Fibroblast of the aortic adventitia (primary cell): ENCODE measurements around the gene UBXN10. TPM values are rescaled to one million over a fixed set of nuclear protein-coding genes. Genes with fewer than 3 reads are reported as not detected.
"Not testable (repeated sequence)": the region's sequence is repeated elsewhere in the genome, so short reads cannot be mapped to it uniquely, and the experiment has no call there.

ENCODE experiments used
- DNase-seq: peaks from one replicate; pipeline ENCODE4 v3.0.0-alpha.2; 2010; ENCODE audit warnings: low read depth
- H3K4me3 ChIP-seq: 2 replicates; pipeline ENCODE4 v1.5.1; 2011; ENCODE audit warnings: low read depth, mild to moderate bottlenecking, control low read depth, low read length, moderate library complexity
- total RNA-seq: library from RNA; depleted of rRNA; stranded (reverse); fragments of >200 nt; gene quantifications from 2 replicates; pipeline ENCODE4 v1.2.3, GENCODE V29; 2012; ENCODE audit warnings: low replicate concordance
- TF ChIP-seq, protein P1 (sequence below): IDR thresholded peaks from 2 replicates; pipeline ENCODE4 v1.5.1; 2011; ENCODE audit warnings: mild to moderate bottlenecking, low read length, control low read depth, inconsistent platforms; ENCODE audit not compliant: insufficient read depth

The UBXN10 gene
- total RNA-seq, 1 donor: not detected

- TF ChIP-seq, protein P1, sequence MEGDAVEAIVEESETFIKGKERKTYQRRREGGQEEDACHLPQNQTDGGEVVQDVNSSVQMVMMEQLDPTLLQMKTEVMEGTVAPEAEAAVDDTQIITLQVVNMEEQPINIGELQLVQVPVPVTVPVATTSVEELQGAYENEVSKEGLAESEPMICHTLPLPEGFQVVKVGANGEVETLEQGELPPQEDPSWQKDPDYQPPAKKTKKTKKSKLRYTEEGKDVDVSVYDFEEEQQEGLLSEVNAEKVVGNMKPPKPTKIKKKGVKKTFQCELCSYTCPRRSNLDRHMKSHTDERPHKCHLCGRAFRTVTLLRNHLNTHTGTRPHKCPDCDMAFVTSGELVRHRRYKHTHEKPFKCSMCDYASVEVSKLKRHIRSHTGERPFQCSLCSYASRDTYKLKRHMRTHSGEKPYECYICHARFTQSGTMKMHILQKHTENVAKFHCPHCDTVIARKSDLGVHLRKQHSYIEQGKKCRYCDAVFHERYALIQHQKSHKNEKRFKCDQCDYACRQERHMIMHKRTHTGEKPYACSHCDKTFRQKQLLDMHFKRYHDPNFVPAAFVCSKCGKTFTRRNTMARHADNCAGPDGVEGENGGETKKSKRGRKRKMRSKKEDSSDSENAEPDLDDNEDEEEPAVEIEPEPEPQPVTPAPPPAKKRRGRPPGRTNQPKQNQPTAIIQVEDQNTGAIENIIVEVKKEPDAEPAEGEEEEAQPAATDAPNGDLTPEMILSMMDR: no peak
- DNase-seq: no peak
- no peak overlapping the region for H3K4me3 ChIP-seq
Measured at GRCh38 chr1:20223551-20224419, 37.9 kb downstream of the UBXN10 start.

DNA sequence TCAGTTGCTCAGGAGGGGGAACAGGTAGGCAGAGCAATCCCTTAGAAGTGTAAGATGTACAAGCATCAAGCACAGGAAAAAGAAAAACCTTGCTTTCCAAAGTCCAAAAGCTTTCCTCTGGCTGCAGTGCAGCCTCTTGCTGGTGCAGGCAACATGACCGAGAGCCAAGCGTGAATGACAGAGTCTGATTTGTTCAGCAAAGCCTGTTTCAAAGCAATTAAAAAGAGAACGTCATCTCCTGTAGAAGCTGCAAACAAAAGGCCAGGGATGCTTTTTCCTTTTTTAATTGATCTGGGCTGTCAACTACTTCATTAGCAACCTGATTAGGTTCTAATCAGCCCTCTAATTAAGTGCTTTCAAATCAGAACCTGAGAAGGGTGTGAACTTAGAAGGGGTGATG, 38.6 kb downstream of the UBXN10 start:
- H3K4me3 ChIP-seq: no peak overlapping the region
- TF ChIP-seq, protein P1: no peak
- DNase-seq: no peak

DNA sequence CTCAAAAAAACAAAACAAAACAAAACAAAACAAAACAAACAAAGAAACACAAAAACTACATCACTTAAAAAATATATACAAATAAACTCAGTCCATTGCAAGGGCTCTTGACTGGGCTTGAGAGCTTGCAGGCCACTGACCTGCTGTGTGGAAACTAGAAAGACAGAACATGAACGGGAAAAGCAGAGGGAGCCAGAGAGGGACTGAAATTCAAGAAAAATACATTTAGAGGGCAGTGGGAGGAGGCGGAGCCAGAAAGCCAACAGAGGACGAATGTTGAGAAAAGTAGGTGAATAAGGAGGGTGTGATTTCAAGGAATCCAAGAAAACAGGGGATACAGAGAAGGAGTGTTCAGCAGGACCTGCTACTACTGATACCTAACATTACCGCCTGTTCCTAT, 41.8 kb downstream of the UBXN10 start:
- no peak overlapping the region for H3K4me3 ChIP-seq
- TF ChIP-seq, protein P1: no peak
- DNase-seq: no peak

GRCh38 chr1:20228314-20228825, 42.5 kb downstream of the UBXN10 start:
- H3K4me3 ChIP-seq: no peak overlapping the region
- TF ChIP-seq, protein P1: no peak
- DNase-seq: no peak

GRCh38 chr1:20229171-20229570, 43.3 kb downstream of the UBXN10 start:
- no peak overlapping the region for H3K4me3 ChIP-seq
- DNase-seq: no peak
- TF ChIP-seq, protein P1: no peak

DNA sequence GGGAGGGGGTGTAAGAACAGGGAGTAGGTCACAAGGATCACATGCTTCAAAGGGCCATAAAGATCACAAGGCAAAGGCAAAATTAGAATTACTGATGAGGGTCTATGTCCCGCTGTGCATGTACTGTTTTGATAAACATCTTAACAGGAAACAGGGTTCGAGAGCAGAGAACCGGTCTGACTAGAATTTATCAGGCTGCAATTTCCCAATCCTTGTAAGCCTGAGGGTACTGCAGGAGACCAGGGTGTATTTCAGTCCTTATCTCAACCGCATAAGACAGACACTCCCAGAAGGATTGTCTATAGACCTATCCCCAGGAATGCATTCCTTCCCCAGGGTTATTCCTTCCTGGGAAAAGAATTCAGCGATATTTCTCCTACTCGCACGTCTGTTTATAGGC, 46.7 kb downstream of the UBXN10 start:
- H3K4me3 ChIP-seq: not testable (repeated sequence)
- peak; percentile 4 for DNase-seq

GRCh38 chr1:20233394-20233793, 47.5 kb downstream of the UBXN10 start:
- DNase-seq: peak; percentile 34
- no peak overlapping the region for H3K4me3 ChIP-seq
- TF ChIP-seq, protein P1: peak; percentile 39
